HG03025 (cell line): ENCODE measurements around the gene PALM2AKAP2.
"Not testable (repeated sequence)": the region's sequence is repeated elsewhere in the genome, so short reads cannot be mapped to it uniquely, and the experiment has no call there.

ENCODE experiments used
- ATAC-seq: cut with Tn5 transposase; IDR thresholded peaks from one replicate; pipeline ENCODE4 v1.9.1; 2021; ENCODE audit warnings: mild to moderate bottlenecking, moderate library complexity; ENCODE audit not compliant: unreplicated experiment, low FRiP score

The PALM2AKAP2 gene

GRCh38 chr9:109801484-109801883 is 21.5 kb downstream of the PALM2AKAP2 start:
- ATAC-seq: no peak

GRCh38 chr9:109802491-109802890 is 22.5 kb downstream of the PALM2AKAP2 start:
- no peak for ATAC-seq

GRCh38 chr9:109805050-109805449 is 25.1 kb downstream of the PALM2AKAP2 start:
- no peak for ATAC-seq

- no peak for ATAC-seq
These were observed 26.6 kb downstream of the PALM2AKAP2 start for GRCh38 chr9:109806506-109807115.

GRCh38 chr9:109811876-109812275 is 31.9 kb downstream of the PALM2AKAP2 start:
- no peak for ATAC-seq

GRCh38 chr9:109812331-109812730 is 32.3 kb downstream of the PALM2AKAP2 start:
- ATAC-seq: no peak

GRCh38 chr9:109812818-109813281 is 32.9 kb downstream of the PALM2AKAP2 start:
- ATAC-seq: no peak

GRCh38 chr9:109813303-109813702 is 33.3 kb downstream of the PALM2AKAP2 start:
- ATAC-seq: no peak

GRCh38 chr9:109813829-109814228 is 33.8 kb downstream of the PALM2AKAP2 start:
- ATAC-seq: no peak

- ATAC-seq: no peak
These were observed 35.5 kb downstream of the PALM2AKAP2 start for GRCh38 chr9:109815366-109815947.

- ATAC-seq: no peak
These were observed 36.5 kb downstream of the PALM2AKAP2 start for GRCh38 chr9:109816490-109816889.

GRCh38 chr9:109817146-109817845 is 37.3 kb downstream of the PALM2AKAP2 start:
- ATAC-seq: no peak

- no peak for ATAC-seq
These were observed 38.0 kb downstream of the PALM2AKAP2 start for GRCh38 chr9:109817846-109818472.

GRCh38 chr9:109821711-109822110 is 41.7 kb downstream of the PALM2AKAP2 start:
- ATAC-seq: no peak

- not testable (repeated sequence) for ATAC-seq
These were observed 45.4 kb downstream of the PALM2AKAP2 start for GRCh38 chr9:109825383-109825782.

GRCh38 chr9:109826559-109826958 is 46.6 kb downstream of the PALM2AKAP2 start:
- no peak for ATAC-seq

GRCh38 chr9:109828254-109828653 is 48.3 kb downstream of the PALM2AKAP2 start:
- no peak for ATAC-seq
